Large intestine (tissue), 3 donors: ENCODE measurements around the gene DOHH. TPM values are rescaled to one million over a fixed set of nuclear protein-coding genes. Genes with fewer than 3 reads are reported as not detected.
A peak's percentile ranks its signal among the peaks of the same experiment; 100 is the strongest.
"Not testable (repeated sequence)": the region's sequence is repeated elsewhere in the genome, so short reads cannot be mapped to it uniquely, and the experiment has no call there.

Experiments
- DNase-seq, 2 donors: peaks; one replicate each; pipeline versions ENCODE4 v3.0.0 to v3.0.0-alpha.2; 2013
- H3K27ac ChIP-seq: one replicate; pipeline ENCODE4 v1.5.1; 2013; ENCODE audit warnings: low read length
- H3K27me3 ChIP-seq: 2 replicates; pipeline ENCODE4 v1.6.1; 2013; ENCODE audit warnings: low read length; ENCODE audit not compliant: control insufficient read depth, insufficient read depth
- H3K36me3 ChIP-seq: 2 replicates; pipeline ENCODE4 v1.6.1; 2013; ENCODE audit warnings: low read length; ENCODE audit not compliant: control insufficient read depth, insufficient read depth
- H3K4me1 ChIP-seq: one replicate; pipeline ENCODE4 v1.6.1; 2013; ENCODE audit warnings: low read length; ENCODE audit not compliant: control insufficient read depth, insufficient read depth
- H3K4me3 ChIP-seq: one replicate; pipeline ENCODE4 v1.5.1; 2013; ENCODE audit warnings: low read length
- H3K9me3 ChIP-seq: one replicate; pipeline ENCODE4 v1.6.1; 2013; ENCODE audit warnings: mild to moderate bottlenecking, low read depth, low read length, moderate library complexity; ENCODE audit not compliant: control insufficient read depth
- WGBS: methylation state at CpG from one replicate; pipeline ENCODE4 v1.1.5; 2013; ENCODE audit warnings: low lambda C conversion rate; ENCODE audit not compliant: insufficient coverage; 5-methylcytosine and 5-hydroxymethylcytosine counted together
- polyA plus RNA-seq: library from polyadenylated mRNA; unstranded; fragments of 120-200 nt; gene quantifications from one replicate; pipeline ENCODE4 v1.2.1, GENCODE V29; 2013

The DOHH gene
- polyA plus RNA-seq, 1 donor, result 12.1 TPM

DNA sequence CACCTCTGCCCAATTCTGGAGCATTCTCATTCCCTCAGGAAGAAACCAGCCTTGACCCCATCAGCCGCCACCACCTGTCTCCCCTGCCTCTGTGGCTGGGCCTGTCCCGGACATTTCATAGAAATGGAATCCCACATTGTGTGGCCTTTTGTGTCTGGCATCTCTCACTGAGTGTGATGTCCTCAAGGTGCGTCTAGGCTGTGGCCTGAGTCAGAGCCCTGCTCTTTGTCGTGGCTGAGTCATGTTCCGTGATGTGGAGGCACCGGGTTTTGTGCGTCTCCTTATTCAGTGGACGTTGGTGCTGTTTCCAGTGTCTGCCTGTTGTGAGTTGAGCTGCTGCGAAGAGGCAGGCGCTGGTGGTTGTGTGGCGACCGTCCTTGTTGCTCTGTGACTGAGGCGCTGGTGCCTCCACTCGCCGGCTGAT lies 9.1 kb upstream of the DOHH start:
- no CpG with 5 or more reads among the region's 15 CpGs for WGBS
- Histone ChIP-seq H3K27me3 (no peaks in the 10 kb centered on the region), H3K9me3 (no peaks in the 10 kb centered on the region), H3K4me3 (no peak overlapping the region), H3K36me3 (peaks cover 48% of the 10 kb centered on the region), H3K4me1 (peaks cover 10% of the 10 kb centered on the region), H3K27ac (no peak overlapping the region)
- DNase-seq, result no peak

DNA sequence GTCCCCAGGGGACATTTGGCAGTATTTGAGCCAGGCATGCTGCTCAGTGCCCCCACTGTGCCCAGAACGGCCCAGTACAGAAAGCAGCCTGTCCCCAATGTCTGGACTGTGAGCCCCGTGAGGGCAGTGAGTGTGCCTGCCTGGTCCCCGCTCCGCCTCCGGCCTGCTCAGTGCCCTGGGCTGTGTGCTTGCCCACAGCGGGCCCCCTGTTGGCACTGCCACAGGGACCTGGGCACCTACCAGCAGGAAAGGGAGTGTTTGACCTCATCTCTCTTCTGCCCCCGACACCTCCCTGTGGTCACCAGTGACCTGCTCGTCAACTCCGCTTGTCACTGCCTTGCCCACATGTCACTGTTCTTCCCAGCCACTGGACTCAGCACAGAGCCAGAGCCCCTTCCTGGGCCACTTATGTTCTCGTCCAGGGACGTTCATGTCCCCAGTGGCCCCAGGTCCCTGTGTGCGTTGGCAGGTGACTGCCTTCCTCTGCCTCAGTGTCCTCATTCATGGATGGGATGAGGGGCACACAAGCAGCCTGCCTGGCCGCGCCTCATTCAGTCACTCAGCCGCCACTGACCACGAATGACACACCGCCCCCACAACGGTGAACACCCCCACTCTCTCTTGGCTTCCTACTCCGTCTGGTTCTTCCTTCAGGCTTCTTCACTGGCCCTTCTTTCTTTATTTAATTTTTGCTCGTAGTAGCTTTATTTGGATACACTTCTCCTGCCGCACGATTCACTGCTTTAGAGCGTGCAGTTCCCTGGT lies 8.5 kb upstream of the DOHH start:
- 88% methylated on average over 8 of the region's 23 CpGs for WGBS
- H3K4me1 ChIP-seq, result peaks cover 10% of the 10 kb centered on the region
- no peak for DNase-seq
- no peak overlapping the region for H3K4me3 ChIP-seq
- H3K9me3 ChIP-seq, result no peaks in the 10 kb centered on the region
- no peak overlapping the region for H3K27ac ChIP-seq
- H3K27me3 ChIP-seq, result no peaks in the 10 kb centered on the region
- peaks cover 45% of the 10 kb centered on the region for H3K36me3 ChIP-seq

DNA sequence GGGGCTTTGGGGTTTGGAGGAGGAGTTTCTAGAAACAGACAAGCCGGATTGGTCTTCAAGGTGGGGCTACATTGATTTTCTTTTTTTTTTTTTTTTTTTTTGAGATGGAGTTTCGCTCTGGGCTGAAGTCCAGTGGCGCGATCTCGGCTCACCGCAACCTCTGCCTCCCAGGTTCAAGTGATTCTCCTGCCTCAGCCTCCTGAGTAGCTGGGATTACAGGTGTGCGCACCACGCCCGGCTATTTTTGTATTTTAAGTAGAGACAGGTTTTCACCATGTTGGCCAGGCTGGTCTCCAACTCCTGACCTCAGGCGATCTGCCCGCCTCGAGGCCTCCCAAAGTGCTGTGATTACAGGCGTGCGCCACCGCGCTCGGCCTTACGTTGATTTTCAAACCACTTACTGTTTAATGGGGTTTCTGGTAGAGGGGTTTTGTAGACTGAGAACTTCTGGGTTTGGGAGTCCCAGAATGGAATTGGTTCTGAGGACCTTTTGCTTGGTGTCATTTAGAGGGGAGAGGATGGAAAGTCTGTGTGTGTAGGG lies 7.7 kb upstream of the DOHH start:
- H3K4me3 ChIP-seq, result peak overlapping the region; percentile 71
- DNase-seq, result peak in 1 of 2 donors; percentile 61
- peak overlapping the region; percentile 38 for H3K27ac ChIP-seq

DNA sequence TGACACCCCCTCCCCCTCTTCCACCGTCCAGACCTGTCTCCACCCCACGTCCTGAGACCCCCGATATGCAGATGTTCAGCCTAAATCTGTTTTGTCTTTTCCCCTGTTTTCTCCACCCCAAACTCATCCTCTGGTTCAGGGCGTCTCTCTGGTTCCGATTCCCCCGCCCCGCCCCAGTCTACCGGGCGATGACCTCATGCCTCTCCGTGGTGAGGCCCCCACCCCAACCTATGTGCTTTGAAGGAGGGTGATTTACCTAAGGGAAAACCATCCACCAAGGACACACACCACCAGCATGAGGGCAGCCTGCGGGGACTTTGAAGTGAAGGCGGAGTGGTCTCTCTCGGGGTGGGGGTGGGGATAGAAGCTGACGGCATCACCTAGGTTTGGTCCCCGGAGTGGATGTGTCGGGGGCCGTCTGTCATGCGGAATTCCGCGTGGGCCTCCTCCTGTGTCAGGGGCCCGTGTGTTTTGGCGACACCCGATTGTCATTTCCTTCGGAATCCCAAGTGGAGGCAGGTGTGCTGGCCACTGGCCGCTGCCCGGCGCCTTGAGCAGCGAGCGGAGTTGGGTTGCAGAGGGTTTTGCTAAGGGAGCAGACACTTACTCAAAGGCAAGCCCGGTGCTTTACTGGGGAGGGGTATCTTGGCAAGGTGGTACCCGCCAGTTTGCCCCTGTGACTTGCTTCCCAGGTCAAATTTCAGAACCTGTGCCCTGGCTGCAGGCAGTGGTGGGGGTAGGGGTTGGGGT lies 7.1 kb upstream of the DOHH start:
- H3K4me3 ChIP-seq, result peak overlapping the region; percentile 71
- 0% methylated on average over 1 of the region's 31 CpGs for whole genome bisulfite sequencing
- H3K4me1 ChIP-seq, result peaks cover 10% of the 10 kb centered on the region
- DNase-seq, result peak; percentile 55 to 71
- no peaks in the 10 kb centered on the region for H3K9me3 ChIP-seq
- H3K36me3 ChIP-seq, result peaks cover 37% of the 10 kb centered on the region
- no peaks in the 10 kb centered on the region for H3K27me3 ChIP-seq
- H3K27ac ChIP-seq, result peak overlapping the region; percentile 72

More for the DNA sequence above, 7.7 kb upstream of the DOHH start:
- Histone ChIP-seq H3K36me3 (peaks cover 39% of the 10 kb centered on the region), H3K4me1 (peaks cover 10% of the 10 kb centered on the region)
- WGBS, result no CpG with 5 or more reads among the region's 18 CpGs
- not testable (repeated sequence) for H3K9me3 ChIP-seq, H3K27me3 ChIP-seq

DNA sequence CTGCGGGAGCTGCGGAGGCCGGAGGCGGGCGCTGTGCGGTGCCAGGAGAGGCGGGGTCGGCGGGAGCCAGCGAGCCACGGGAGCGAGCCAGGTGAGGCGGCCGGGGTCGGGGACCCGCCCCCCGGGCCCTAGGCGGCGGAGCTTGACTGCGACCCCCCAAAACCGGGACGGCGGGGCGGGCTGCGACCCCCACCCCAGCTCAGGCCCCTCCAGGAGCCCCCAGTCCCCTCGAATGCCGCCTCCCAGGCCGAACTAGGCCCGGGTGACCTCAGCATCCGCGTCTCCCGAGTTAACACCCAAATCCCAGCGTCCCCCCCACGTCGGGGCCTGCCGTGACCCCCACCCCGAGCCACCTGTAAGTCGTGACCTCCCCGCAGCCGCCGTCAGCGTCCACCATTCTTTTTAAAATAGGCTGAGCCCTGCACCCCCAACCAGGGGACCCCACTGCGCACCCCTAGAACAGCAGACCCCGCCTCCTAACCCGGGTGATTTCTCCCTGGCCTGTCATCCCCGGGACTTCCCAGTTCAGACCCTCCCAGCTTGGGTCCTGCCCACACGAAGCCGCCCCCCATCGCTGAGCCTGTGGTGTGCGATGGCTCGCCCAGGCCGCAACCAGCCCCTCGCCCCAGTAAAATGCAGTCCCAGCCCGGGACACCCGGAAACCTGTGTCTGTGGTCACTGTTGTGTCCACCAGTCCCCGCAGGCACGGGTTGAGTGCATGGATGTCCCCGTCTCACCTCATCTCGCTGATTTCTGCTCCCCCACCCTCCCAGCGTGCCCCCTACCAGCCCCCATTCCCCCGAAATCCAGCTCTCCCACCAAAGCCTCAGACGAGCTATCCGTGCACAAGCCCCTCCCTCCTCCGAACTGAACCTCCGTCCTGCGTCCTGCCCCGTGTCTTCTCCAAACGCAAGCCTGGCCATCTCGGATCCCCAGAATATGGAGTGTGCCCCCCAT lies 6.2 kb upstream of the DOHH start:
- no CpG with 5 or more reads among the region's 69 CpGs for WGBS
- peak overlapping the region; percentile 72 for H3K27ac ChIP-seq
- H3K9me3 ChIP-seq, result no peaks in the 10 kb centered on the region
- H3K4me1 ChIP-seq, result peaks cover 10% of the 10 kb centered on the region
- peaks cover 28% of the 10 kb centered on the region for H3K36me3 ChIP-seq
- H3K4me3 ChIP-seq, result peak overlapping the region; percentile 71
- no peaks in the 10 kb centered on the region for H3K27me3 ChIP-seq
- DNase-seq, result peak in 1 of 2 donors; percentile 47

DNA sequence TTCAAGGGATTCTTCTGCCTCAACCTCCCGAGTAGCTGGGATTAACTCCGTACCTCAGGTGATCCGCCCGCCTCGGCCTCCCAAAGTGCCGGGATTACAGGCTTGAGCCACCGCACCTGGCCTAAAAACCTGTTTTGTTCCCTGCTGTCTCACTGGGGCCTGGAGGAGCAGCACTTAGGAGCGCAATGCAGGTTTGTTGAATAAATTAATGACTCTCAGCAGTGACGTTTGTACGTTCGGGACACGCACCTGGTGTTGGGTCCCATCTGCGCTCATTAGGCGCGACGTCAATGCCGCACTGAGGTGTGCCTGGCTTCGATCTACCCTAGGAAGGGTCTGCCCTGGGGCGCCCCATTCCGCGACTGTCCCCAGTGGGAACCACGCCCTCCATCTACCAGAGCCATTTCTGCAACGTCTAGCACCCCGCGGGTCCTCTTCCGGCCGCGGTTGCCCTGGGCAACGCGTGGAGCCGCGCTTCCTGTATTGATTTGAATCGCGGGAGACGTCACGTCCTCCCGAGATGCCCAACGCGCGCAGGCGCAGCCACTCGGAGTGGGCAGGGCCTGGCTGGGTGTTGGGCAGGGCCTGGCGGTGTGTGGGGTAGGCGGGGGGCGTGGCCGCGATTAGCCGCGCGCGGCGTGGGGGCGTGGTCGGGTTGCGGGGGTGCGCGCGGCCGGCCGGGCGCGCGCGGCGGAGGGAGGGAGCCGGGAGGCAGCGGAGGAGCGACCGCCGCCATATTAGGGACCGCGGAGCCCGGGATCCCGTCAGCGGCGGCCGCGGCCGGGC lies 5.3 kb upstream of the DOHH start, which contains the start of gene FZR1:
Gene FZR1 (plus strand): TSS at position 714 of the 786 bp plus-strand sequence. CDS start 16,679 bp downstream, outside the sequence.
- H3K27ac ChIP-seq, result peak within 1 kb of the TSS; percentile 87

DNA sequence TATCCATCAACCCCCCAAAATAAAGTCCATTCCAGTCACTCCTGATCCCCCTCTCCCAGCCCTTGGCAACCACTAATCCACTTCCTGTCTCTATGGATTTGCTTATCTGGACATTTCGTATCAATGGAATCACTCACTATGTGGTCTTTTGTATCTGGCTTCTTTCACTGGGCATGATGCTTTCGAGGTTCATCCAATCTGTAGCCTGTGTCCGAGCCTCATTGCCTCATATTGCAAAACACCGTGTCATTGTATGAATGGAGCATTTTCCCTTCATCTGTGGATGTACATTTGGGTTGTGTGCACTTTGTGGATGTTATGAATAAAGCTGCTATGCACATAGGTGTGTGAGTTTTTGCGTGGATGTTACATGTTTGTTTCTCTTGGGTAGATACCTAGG lies 4.3 kb upstream of the DOHH start:
- DNase-seq, result peak in 1 of 2 donors; percentile 13
- Histone ChIP-seq H3K4me3 (no peak overlapping the region), H3K27me3 (no peaks in the 10 kb centered on the region), H3K4me1 (peaks cover 10% of the 10 kb centered on the region), H3K36me3 (peaks cover 11% of the 10 kb centered on the region), H3K27ac (peak overlapping the region; percentile 87), H3K9me3 (no peaks in the 10 kb centered on the region)
- WGBS, result 70% methylated on average over 2 of the region's 5 CpGs

More for the DNA sequence above, 5.3 kb upstream of the DOHH start, which contains the start of gene FZR1:
- no peaks in the 10 kb centered on the region for H3K9me3 ChIP-seq
- H3K4me1 ChIP-seq, result peaks cover 10% of the 10 kb centered on the region
- H3K4me3 ChIP-seq, result peak within 1 kb of the TSS; percentile 71
- no peaks in the 10 kb centered on the region for H3K27me3 ChIP-seq
- H3K36me3 ChIP-seq, result peaks cover 21% of the 10 kb centered on the region
- peak; percentile 99 for DNase-seq
- no CpG with 5 or more reads among the region's 79 CpGs for WGBS

DNA sequence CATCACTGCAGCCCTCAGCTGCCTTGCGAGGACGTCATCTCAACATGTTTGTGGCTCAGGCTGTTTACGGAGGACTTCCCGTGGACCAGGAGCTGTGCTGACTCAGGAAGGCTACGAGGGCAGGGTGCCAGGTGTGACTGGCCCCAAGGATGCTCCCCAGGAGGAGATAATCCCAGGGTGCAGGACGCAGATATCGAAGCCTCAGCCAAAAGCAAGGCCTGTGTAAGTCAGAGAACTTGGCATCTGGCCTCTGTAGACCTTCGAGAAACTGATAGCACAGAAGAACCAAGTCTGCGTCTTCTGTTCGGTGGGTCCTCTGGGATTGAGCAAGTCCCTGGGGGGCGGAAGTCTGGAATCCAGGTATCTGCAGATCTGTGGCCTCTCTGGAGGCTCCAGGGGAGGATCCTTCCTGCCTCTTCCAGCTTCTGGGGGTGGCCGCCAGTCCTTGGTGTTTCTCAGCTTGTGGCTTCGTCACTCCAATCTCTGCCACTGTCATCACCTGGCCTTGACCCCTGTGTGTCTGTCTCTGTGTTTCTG lies 2.6 kb upstream of the DOHH start:
- Histone ChIP-seq H3K27me3 (no peaks in the 10 kb centered on the region), H3K36me3 (no peaks in the 10 kb centered on the region), H3K9me3 (no peaks in the 10 kb centered on the region), H3K4me1 (peaks cover 8% of the 10 kb centered on the region), H3K27ac (no peak overlapping the region), H3K4me3 (no peak overlapping the region)
- WGBS, result no CpG with 5 or more reads among the region's 13 CpGs
- no peak for DNase-seq

DNA sequence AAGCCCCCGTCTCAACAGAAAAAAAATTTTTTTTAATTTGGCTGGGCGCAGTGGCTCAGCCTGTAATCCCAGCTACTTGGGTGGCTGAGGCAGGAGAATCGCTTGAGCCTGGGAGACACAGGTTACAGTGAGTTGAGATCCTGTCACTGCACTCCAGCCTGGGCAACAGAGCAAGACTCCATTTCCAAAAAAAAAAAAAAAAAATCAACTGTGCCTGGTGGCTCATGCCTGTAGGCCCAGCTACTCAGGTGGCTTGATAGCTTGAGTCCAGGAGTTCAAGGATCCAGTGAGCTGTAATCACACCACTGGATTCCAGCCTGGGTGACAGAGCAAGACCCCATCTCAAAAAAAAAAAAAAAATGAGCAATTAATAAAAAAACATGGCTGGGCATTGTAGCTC lies 1.3 kb upstream of the DOHH start:
- Histone ChIP-seq H3K4me1 (no peaks in the 10 kb centered on the region), H3K9me3 (no peaks in the 10 kb centered on the region), H3K36me3 (peaks cover 8% of the 10 kb centered on the region), H3K4me3 (no peak overlapping the region), H3K27ac (no peak overlapping the region), H3K27me3 (no peaks in the 10 kb centered on the region)
- no peak for DNase-seq
- no CpG with 5 or more reads among the region's 3 CpGs for WGBS
